Urinary bladder (tissue), 4 donors: ENCODE measurements around the gene LENG1. TPM values are rescaled to one million over a fixed set of nuclear protein-coding genes. Genes with fewer than 3 reads are reported as not detected.
"Not testable (repeated sequence)": the region's sequence is repeated elsewhere in the genome, so short reads cannot be mapped to it uniquely, and the experiment has no call there.

Source experiments
- DNase-seq: peaks from one replicate; pipeline ENCODE4 v3.0.0-alpha.2; 2015; ENCODE audit errors: extremely low spot score
- H3K27ac ChIP-seq: one replicate; pipeline ENCODE4 v1.5.1; 2013; ENCODE audit warnings: low read depth, mild to moderate bottlenecking, moderate library complexity
- H3K36me3 ChIP-seq: one replicate; pipeline ENCODE4 v1.6.1; 2013; ENCODE audit warnings: mild to moderate bottlenecking, moderate library complexity; ENCODE audit not compliant: insufficient read depth
- H3K4me1 ChIP-seq: one replicate; pipeline ENCODE4 v1.6.1; 2013; ENCODE audit warnings: mild to moderate bottlenecking, moderate library complexity; ENCODE audit not compliant: insufficient read depth
- H3K4me3 ChIP-seq: one replicate; pipeline ENCODE4 v1.5.1; 2013; ENCODE audit warnings: low read depth, low read length
- WGBS: extraction: QIAGEN DNeasy Blood & Tissue Kit; methylation state at CpG from one replicate; pipeline ENCODE4 v1.1.7; 2013; 5-methylcytosine and 5-hydroxymethylcytosine counted together
- polyA plus RNA-seq: library from polyadenylated mRNA; stranded (reverse); fragments of 200-250 nt; gene quantifications from one replicate; pipeline ENCODE4 v1.2.3, GENCODE V29; 2013
- total RNA-seq: library from RNA; depleted of rRNA; stranded (reverse); fragments of >200 nt; gene quantifications from one replicate; pipeline ENCODE4 v1.2.3, GENCODE V29; 2014
- donor health status: healthy with polysubstance abuse.
- donor health status: healthy.

LENG1 gene
- 3.8 TPM for total RNA-seq
- polyA plus RNA-seq, result 14.0 TPM

DNA sequence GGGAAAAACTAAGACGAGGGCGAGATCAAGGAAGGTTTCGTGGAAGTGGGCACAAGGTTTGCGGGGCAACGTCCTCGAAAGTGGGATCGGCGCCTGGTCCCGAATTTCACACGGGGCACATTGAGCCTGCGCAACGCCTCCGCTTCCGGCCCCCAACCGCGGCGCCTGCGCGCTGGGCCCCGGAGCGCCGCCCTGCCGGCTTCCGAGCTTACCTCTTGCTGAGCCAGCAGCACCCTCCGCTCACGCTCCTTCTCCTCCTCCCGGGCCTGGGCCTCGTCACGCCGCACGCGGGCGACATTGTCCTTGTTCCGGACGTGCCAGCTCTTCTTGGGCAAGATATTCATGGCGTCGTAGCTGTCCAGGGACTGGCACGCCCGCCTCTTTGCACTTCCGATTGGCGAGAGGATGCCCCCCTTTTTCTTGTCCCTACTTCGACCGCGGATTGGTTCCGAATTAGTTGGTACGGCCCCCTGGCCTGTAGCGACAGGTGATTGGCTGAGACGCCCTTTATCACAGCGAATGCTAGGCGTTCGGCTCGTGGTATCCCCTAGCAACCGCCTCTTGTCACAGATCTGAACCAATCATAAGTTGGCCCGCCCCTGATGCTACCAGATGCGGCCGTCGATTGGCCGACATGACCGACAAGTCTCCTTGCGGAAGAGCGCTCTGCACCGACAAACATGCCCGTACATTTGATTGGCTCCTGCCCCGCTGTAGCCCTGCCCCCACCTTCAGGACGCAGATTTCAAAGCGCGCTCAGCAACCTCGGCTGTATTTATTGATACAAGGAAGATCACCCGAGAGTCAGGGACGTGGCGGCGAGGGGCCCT, at the start of gene LENG1:
TSS of gene LENG1 (minus strand) at position 370 of the 830 bp plus-strand sequence. CDS start at position 344, 26 bp downstream.
- DNase-seq, result peak; percentile 100
- H3K4me1 ChIP-seq, result no peaks in the 10 kb centered on the region
- WGBS, result under 1% methylated on average over 72 of the region's 72 CpGs
- H3K27ac ChIP-seq, result peak within 1 kb of the TSS; percentile 93
- H3K36me3 ChIP-seq, result peaks cover 6% of the 10 kb centered on the region
- H3K4me3 ChIP-seq, result peak within 1 kb of the TSS; percentile 43

DNA sequence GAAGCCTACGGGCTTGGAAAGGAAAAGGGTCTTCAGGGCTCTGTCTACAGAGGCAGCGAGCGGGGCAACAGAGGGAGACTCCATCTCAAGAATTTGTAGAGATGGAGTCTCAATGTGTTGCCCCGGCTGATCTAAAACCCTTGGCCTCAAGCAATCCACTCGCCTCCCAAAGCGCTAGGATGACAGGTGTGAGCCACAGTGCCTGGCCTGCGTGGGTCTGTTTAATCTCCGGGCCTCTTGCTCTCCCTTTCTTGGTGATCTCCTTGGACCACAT, 49.2 kb upstream of the LENG1 start:
- peaks cover 5% of the 10 kb centered on the region for H3K36me3 ChIP-seq
- DNase-seq, result no peak
- H3K4me3 ChIP-seq, result no peak overlapping the region
- peaks cover 2% of the 10 kb centered on the region for H3K4me1 ChIP-seq
- no peak overlapping the region for H3K27ac ChIP-seq
- WGBS, result 57% methylated on average over 8 of the region's 8 CpGs

DNA sequence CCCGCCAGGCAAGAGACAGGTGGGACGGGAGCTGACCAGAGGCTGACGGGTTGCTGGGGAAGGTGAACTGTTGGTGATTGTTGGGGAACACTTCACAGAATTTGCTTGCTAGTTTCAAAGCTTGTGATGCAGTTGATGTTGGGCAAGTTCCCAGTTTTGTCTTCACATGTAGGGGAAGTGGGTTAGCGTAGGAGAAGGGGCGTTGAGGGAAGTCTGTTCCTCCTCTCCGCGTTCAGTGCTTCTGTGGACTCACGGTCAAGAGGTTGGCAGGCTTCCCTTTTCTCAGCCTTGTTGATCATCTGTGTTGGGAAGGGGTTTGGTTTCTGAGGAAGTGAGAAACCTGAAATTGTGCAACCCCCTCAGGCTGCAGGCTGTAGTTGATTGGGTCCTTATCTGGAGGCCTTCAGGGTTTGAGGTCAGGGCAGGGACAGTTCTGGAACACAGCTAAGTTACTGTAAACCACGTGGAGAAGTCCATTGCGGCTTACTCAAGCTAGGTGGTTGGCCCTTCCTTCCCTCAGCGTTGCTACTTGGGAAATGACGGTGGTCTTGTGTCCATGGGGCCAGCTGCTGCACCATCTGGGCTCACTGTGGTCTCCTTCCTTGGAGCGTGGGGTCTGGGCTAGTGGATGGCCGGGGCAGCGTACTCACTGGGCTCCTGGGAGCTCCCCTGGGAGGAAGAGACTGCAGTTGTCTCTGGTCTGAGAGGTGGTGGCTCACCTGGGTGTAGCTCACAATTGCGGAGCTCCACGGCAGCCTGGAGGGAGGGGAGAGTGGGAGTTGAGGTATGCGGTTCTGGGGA, 48.7 kb upstream of the LENG1 start:
- WGBS, result 60% methylated on average over 18 of the region's 18 CpGs
- no peak for DNase-seq
- peaks cover 2% of the 10 kb centered on the region for H3K4me1 ChIP-seq

DNA sequence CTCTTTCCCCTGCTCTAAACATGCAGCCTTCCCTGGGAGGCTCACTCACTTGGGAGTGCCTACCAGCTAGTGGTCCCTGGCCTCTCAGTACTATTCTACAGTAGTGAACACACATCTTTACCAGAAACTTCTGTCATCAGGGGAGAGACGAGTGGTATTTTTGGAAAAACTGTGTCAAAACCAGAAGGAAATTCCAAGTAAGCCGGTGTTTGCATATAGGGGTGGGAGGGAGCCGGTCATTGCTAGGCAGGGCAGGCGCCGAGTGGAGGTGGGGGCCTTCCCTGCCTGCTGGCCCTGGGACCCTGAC, 48.1 kb upstream of the LENG1 start:
- 73% methylated on average over 5 of the region's 5 CpGs for WGBS
- Histone ChIP-seq H3K36me3 (peaks cover 5% of the 10 kb centered on the region), H3K4me3 (no peak overlapping the region), H3K27ac (no peak overlapping the region), H3K4me1 (peaks cover 2% of the 10 kb centered on the region)
- DNase-seq, result no peak

More for the DNA sequence above, 48.7 kb upstream of the LENG1 start:
- no peak overlapping the region for H3K27ac ChIP-seq
- H3K4me3 ChIP-seq, result no peak overlapping the region
- H3K36me3 ChIP-seq, result peaks cover 5% of the 10 kb centered on the region

GRCh38 chr19:54207193-54207592, 47.7 kb upstream of the LENG1 start:
- not testable (repeated sequence) for H3K36me3 ChIP-seq, DNase-seq, H3K4me1 ChIP-seq, H3K4me3 ChIP-seq, H3K27ac ChIP-seq
- WGBS, result 70% methylated on average over 23 of the region's 23 CpGs

- no peak overlapping the region for H3K4me3 ChIP-seq
- DNase-seq, result no peak
- peaks cover 2% of the 10 kb centered on the region for H3K4me1 ChIP-seq
- WGBS, result 80% methylated on average over 13 of the region's 13 CpGs
- no peak overlapping the region for H3K27ac ChIP-seq
- peaks cover 5% of the 10 kb centered on the region for H3K36me3 ChIP-seq
These were observed 47.3 kb upstream of the LENG1 start for GRCh38 chr19:54206831-54207177.

DNA sequence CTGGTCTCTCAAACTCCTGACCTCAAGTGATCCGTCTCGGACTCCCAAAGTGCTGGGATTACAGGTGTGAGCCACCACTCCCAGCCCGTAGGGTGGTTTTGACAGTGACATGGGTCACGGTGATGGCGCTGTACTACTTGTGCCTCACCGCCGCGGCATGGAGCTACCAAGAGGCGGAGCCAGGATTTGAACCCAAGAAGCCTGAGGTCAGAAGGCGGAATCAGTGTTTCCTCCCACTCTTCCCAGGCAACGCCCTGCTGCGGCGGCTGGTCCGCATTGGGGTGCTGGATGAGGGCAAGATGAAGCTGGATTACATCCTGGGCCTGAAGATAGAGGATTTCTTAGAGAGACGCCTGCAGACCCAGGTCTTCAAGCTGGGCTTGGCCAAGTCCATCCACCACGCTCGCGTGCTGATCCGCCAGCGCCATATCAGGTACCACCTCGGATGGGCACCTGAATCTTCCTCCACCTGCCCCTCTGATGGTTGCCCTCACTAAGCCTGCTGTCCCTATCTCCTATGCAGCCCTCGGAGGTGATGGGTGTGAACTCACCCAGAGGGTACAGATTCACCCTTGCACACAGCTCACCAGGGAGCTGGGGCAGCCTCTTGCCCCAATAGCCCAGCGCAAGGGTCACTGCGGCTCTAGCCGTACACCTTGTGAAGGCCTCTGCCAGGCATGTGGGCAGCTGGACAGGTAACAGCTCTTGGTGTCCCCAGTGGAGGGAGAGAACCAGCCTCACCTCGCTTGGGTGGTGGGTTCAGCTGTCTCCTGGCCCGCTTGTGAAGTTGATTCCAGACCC, 46.7 kb upstream of the LENG1 start:
- no peak for DNase-seq
- 91% methylated on average over 27 of the region's 27 CpGs for WGBS
- H3K4me1 ChIP-seq, result peaks cover 2% of the 10 kb centered on the region
- no peak overlapping the region for H3K27ac ChIP-seq
- no peak overlapping the region for H3K4me3 ChIP-seq
- peaks cover 5% of the 10 kb centered on the region for H3K36me3 ChIP-seq

- no peak overlapping the region for H3K27ac ChIP-seq
- WGBS, result 80% methylated on average over 4 of the region's 4 CpGs
- H3K4me1 ChIP-seq, result peaks cover 2% of the 10 kb centered on the region
- no peak for DNase-seq
- H3K36me3 ChIP-seq, result peaks cover 5% of the 10 kb centered on the region
- H3K4me3 ChIP-seq, result no peak overlapping the region
These were observed 45.4 kb upstream of the LENG1 start for GRCh38 chr19:54204767-54205468.

DNA sequence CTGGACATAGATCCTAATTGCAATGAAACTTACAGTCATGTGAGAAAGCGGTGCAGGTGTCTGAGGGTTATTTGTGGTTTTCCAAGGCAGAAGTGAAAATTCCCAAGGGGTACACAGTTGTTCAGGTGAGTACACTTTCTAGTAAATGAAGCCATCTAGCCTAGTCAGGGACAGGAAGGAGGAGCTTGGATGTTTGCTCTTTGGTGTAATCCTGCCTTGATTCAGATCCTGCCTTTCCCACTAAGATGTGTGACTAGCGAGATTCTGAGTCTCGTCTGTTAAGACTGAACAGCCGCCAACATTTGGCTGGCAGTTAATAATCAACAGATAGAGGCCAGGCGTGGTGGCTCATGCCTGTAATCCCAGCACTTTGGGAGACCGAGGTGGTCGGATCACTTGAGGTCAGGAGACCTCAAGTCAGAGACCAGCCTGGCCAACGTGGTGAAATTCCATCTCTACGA, 43.7 kb upstream of the LENG1 start:
- H3K4me3 ChIP-seq, result no peak overlapping the region
- peaks cover 5% of the 10 kb centered on the region for H3K36me3 ChIP-seq
- no peak for DNase-seq
- H3K4me1 ChIP-seq, result no peaks in the 10 kb centered on the region
- 40% methylated on average over 9 of the region's 9 CpGs for WGBS
- H3K27ac ChIP-seq, result no peak overlapping the region

DNA sequence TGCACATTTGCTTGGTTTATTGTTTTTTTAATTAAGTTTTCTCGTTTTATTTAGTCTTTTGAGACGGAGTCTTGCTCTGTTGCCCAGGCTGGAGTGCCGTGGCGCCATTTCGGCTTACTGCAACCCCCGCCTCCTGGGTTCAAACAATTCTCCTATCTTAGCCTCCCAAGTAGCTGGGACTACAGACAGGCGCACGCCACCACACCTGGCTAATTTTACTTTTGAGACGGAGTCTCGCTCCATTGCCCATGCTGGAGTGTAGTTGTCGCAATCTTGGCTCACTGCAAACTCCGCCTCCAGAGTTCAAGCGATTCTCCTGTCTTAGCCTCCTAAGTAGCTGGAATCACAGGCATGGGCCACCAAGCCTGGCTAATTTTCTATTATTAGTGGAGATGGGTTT, 42.5 kb upstream of the LENG1 start:
- Histone ChIP-seq H3K4me1 (no peaks in the 10 kb centered on the region), H3K4me3 (peak overlapping the region; percentile 65), H3K27ac (no peak overlapping the region), H3K36me3 (peaks cover 2% of the 10 kb centered on the region)
- no peak for DNase-seq
- 73% methylated on average over 13 of the region's 13 CpGs for WGBS

DNA sequence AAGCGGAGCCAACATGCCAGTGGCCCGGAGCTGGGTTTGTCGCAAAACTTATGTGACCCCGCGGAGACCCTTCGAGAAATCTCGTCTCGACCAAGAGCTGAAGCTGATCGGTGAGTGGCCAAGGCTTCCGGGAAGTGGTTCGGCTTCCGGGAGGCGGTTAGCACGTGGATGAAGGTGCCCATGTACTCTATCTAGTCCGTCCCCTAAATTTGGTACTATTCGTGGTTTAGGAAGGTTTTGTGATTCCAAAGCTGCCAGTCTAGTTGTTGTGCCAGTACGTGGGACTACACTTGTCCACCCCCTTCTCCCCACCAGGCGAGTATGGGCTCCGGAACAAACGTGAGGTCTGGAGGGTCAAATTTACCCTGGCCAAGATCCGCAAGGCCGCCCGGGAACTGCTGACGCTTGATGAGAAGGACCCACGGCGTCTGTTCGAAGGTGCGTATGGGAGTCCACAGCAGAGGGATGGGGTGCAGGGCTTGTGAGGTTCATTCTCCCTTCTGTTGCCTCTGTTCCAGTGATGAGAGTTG, 41.7 kb upstream of the LENG1 start:
- no peak for DNase-seq
- peak overlapping the region; percentile 84 for H3K27ac ChIP-seq
- H3K4me1 ChIP-seq, result no peaks in the 10 kb centered on the region
- peak overlapping the region; percentile 65 for H3K4me3 ChIP-seq
- WGBS, result 3% methylated on average over 28 of the region's 28 CpGs
- H3K36me3 ChIP-seq, result no peaks in the 10 kb centered on the region

DNA sequence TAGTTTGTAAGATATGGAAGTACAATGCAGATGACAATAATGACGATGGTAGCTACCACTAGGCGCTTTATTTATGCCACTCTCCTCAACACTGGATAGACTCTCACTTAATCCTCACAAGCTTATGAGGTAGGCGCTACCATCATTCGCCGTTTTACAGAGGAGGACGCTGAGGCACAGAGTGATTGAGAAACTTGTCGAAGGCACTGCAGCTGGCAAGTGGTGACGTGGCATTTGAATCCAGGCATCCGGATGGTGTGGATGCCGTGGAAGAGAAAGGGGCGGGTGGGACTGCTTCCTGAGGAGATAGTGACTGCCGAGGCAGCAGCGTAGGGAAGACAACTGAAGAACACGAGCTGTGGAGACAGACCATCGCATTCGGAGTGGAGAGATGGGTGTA, 39.9 kb upstream of the LENG1 start:
- no peak overlapping the region for H3K4me3 ChIP-seq
- H3K27ac ChIP-seq, result no peak overlapping the region
- 90% methylated on average over 16 of the region's 16 CpGs for WGBS
- H3K4me1 ChIP-seq, result no peaks in the 10 kb centered on the region
- no peak for DNase-seq
- H3K36me3 ChIP-seq, result no peaks in the 10 kb centered on the region

GRCh38 chr19:54197121-54197520, 37.6 kb upstream of the LENG1 start:
- no peak overlapping the region for H3K4me3 ChIP-seq
- H3K27ac ChIP-seq, result no peak overlapping the region
- no peaks in the 10 kb centered on the region for H3K36me3 ChIP-seq
- 84% methylated on average over 3 of the region's 3 CpGs for WGBS
- DNase-seq, result no peak
- no peaks in the 10 kb centered on the region for H3K4me1 ChIP-seq
